Stimulated activated CD4-positive, alpha-beta T cell treated with anti-CD3 and anti-CD28 coated beads, Interleukin-12 subunit alpha, Interleukin-12 subunit beta, amount 100 ng/mL, for 24 hours (primary cell): ENCODE results near the gene TRAT1.

ENCODE experiments used
- DNase-seq, 2 experiments: peaks; one replicate each; pipeline ENCODE4 v3.0.0-alpha.2; 2020; ENCODE audit warnings: low read depth in 2 of 2

Gene TRAT1

DNA sequence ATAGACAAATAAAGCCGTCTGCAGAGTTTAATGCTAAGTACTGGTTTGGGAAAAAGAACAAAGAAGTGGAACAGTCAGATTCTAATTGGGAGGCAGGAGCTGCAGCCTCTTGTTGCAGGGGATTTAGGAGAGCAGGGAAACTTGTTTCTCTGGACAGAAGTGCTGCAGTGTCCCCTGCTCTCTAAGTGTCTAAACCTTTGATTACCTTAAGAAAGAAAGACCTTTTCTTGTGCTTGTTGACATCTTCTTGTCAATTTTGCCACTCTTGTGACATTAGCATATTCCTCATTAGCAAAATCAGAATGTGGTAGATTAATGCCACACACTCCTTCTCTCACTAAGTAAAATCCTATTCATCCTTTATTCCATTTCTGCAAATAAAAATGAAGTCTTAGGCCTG is 38.8 kb downstream of the TRAT1 start:
- no peak for DNase-seq

DNA sequence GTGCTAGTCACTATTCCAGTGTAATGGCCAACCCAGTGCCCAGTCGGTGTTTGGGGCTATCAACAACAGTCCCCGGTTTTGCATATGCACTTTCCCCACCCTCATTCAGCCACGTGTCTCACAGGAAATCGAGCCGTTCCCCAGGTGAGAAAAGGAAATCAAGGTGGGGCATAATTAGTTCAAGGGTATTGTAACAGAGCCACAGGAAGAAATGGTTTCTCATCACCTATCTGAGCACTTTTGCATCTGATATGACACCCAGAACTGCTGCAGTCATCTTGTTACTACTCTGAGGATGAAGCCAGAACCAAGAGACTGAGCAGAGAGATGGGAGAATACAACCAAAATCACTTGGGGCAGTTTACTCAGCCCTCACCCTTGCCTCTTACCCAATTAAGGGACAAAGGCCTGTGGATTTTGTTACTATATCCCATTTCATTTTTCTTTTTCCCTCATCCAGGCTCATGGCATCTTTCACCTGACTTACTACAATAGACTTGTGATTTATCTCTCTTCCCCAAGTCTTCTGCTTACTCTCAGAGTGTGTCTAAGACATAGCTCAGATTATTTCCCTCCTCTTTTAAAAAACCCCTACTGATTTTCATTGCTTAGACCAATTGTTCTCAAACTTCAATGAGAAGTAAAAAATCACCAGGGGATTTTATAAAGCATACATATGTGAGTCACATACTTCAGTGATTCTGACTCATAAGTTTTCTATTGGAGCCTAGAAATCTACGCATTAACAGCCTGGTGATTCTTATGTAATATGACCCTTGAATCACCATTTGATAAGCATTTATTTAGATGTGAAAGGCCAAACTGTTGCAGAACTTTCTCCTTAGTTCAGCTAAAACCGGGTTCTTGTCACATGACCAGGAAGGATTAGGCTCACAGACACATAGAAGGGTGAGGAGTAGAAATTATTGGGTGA is 40.5 kb downstream of the TRAT1 start:
- DNase-seq = peak in 1 of 2 experiments; percentile 7

DNA sequence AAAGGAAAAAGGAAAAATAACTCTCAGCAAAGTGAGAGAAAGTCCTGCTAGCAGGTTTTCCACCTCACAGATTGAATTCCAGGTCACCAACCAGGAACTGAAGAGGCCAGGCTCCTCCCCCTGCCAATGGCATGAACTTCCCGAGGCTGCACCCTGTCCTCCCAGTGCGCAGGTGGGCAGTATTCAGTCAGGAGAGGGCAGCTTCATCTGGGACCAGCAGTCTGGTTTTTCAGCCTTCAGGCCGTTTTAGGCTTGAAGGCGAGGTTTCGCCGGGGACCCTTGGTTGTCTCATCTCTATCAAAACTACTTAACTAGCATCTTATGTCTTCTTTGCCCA is 41.2 kb downstream of the TRAT1 start:
- no peak for DNase-seq

DNA sequence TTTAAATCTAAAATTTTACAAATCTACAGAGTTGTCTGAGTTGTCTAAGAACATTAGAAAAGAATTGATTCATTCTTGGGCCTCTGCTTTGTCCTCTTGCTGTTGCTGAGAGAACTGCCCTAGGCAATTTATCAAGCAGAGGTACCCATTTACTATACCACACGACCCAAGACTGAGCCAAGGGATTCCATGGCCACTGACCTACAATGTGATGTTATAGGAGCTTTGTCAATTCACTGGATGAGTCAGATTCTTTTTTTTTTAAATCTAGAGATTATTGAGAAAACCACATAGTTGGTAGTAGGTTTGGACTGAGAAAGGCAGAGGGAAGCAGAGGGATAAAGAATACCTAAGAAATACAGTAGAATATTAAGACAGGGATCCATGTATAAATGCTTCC is 55.3 kb downstream of the TRAT1 start:
- no peak for DNase-seq

DNA sequence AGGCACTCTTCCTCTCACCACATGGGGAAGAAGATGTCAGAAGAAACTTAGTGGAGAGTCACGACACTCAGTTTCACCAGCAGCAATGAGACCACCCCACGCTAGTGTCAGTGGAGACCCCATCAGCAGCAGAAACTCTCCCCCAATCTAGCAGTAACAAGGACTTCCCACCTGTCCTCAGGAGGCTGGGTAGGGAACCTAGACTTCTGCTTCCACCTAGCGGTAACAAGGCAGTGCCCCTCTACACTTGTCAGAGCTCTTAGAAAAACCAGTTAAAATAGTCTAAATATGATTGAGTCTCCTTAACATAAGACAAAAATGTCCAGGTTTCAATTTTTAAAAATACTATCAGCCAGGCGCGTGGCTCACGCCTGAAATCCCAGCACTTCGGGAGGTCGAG is 57.3 kb downstream of the TRAT1 start:
- no peak for DNase-seq

DNA sequence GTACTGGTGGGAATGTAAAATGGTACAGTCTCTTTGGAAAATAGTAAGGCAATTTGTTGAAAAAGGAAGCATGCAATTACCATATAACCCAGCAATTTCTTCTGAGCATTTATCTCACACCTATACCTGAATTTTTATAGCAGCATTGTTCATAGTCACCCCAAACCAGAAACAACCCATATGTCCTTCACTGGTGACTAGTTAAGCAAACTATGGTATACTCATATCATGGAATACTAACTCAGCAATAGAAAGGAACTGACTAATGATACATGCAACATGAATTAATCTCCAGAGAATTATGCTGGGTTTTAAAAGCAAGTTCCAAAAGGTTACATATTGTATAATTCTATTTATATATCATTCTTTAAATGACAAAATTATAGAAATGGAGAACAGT is 60.2 kb downstream of the TRAT1 start:
- no peak for DNase-seq

DNA sequence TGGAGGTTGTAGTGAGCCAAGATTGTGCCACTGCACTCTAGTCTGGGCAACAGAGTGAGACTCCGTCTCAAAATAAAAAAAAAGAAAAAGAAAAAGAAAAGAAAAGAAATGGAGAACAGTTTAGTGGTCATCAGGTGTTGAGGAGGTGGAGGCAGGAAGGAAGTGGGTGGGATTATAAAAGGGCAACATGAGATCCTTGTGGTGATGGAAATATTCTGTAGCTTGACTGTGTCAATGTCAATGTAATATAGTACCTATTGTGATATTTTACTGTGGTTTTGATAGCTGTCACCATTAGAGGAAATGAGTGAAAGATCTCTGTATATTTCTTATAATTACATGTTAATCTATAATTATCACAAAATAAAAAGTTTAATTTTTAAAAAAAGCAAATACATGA is 60.8 kb downstream of the TRAT1 start:
- no peak for DNase-seq

DNA sequence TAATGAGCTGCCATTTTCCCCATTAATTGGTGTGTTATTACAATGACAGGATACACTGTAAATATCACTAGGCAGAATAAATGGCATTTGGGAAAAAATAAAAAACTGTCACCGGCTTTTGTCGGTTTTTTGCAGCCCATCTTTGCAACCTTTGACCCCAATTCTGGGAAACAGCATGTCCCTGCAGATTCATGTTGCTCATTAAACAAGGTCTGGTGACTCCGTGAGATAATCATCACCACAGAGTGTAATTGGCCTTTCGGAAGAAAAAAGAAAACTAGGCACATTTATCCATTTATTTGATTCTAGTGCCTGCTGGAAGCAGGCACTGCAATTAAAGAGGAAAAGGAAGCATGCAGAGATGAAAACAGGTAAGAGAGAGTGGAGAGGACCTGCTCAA is 64.5 kb downstream of the TRAT1 start:
- no peak for DNase-seq

DNA sequence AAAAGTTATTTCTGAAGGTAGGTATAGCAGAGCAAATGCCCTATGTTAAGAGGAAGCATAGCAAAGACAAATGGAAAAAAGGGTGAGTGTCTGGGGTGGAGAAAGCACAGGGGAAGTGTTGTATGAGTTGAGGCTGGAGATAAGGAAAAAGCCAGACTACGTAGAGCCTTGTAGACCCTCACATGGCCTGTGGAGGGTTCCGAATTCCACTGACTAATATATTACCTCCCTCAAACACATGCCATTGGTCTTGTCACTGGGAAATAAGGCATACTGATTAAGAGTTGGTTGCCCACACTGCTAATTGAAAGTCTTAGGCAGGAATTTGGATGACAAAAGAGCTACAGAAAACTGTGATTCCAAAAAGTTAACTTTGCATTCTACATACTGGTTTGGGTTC is 65.2 kb downstream of the TRAT1 start:
- DNase-seq = no peak

DNA sequence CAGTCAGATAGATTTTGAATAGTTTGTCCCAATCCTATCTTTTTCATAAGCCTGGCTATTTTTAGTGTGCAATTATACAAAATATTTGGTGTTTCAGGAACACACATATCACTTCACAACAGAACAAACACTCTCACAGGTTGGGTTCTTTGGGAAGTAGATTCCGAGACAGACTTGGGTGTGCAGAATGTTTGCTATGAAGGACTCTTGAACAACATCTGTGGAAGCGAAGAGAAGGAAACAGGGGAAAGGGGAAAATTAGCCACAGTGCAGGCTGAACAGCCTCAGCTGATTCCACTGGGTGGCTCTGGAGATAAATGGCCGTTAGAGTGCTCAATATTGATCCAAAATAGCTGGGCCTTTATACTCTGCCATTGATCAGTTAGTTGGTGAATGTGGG is 69.2 kb downstream of the TRAT1 start:
- DNase-seq = no peak

DNA sequence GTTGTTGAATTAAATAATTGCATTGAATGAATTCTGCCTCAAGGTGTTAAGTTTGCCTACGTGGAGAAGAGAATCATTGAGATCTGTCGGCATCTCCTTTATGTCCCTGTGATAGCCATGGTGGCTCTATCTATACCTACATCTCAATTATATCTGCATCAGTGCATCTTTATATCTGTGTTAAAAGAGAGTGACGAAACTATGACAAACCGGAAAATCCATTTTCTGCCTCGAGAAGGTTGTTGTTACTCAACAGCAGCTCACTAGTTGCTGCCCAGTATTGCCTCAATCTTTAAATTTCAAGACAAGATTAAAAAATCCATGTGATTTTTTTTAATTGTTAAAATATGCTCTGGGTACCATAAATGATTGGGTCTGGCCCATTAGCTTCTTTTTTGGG is 72.4 kb downstream of the TRAT1 start:
- no peak for DNase-seq

DNA sequence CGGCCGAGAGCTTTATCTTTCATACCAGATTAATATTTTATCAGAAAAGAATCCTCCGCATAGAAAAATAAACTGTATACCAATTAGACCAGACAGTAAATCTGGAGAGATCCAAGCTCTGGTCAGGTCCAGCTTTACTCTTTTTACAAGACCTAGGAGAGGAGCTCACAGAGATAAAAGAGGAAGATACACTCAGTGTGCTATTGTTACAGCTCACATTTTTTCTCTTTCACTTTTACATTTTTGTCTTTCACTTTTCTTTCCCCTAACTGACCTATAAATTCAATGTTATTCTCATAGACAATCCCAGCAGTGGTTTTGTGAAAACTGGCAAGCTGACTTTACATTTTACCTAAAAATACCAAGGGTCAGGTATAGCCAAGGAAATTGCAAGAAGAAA is 75.3 kb downstream of the TRAT1 start:
- no peak for DNase-seq

DNA sequence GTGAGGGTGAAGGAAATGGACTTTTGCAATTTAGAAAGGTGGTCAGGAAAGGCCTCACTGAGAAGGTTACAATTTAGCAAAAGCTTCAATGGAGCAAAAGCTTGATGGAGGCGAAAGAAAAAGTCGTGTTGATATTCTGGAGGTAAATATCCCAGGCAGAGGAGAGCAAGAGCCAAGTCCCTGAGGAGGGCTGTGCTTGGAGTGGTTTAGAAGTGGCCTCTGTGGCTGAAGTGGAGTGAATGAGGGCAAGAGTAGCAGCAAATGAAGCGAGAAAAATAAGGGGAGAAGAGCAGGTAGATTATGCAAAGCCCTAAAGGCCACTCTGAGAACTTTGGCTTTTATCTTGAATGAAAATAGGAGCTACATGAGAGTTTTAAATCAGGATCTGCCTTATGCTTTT is 76.9 kb downstream of the TRAT1 start:
- DNase-seq = no peak
